NCI-H2227 treated with DMSO at 0.1 percent for 48 hours (cell line): ENCODE measurements around the gene TMPRSS5.
"Not testable (repeated sequence)": the region's sequence is repeated elsewhere in the genome, so short reads cannot be mapped to it uniquely, and the experiment has no call there.

Experiments
- DNase-seq: peaks from one replicate; lab custom pipeline; 2025; lab: John Stamatoyannopoulos, UW

The TMPRSS5 gene

GRCh38 chr11:113697111-113697510, 9.0 kb downstream of the TMPRSS5 start:
- no peak for DNase-seq

GRCh38 chr11:113695207-113695606, 10.9 kb downstream of the TMPRSS5 start:
- no peak for DNase-seq

DNA sequence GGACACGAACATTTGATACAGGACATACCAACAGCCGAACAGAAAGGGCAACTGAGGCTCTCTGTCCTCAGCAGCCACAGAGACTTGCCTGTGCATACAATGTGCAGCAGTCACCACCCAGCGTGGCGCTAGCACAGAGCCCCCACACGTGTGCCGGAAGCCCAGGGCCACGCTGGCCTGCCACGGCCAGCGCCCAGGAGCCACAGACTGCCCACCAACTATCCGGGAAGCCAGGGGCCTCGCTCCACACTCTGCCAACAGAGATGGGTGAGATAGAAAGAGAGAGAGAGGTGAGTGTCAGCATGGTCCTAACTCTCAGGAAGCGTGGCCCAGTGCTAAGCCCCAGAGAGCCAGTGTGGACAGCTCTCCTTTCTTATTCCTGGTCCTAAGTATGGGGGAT, 11.7 kb downstream of the TMPRSS5 start:
- no peak for DNase-seq

DNA sequence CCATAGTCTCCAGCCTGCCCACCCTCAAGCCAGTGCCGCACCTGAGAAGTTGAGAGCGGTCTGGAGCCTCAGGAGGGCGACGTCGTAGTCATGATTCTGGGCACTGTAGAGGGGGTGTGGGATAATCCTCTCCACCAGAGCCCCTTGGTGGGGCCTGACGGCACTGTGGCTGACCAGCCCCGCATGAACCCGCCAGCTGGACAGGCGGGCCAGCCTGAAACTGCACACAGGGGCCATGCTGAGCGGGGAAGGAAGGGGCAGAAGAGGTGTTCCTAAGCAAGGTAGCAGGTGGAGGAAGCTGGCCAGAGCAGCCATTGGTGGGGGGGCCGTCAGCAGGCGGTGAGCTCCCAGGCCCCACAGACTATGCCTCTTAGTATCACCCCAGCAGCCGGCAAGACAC, 13.1 kb downstream of the TMPRSS5 start:
- DNase-seq = no peak

DNA sequence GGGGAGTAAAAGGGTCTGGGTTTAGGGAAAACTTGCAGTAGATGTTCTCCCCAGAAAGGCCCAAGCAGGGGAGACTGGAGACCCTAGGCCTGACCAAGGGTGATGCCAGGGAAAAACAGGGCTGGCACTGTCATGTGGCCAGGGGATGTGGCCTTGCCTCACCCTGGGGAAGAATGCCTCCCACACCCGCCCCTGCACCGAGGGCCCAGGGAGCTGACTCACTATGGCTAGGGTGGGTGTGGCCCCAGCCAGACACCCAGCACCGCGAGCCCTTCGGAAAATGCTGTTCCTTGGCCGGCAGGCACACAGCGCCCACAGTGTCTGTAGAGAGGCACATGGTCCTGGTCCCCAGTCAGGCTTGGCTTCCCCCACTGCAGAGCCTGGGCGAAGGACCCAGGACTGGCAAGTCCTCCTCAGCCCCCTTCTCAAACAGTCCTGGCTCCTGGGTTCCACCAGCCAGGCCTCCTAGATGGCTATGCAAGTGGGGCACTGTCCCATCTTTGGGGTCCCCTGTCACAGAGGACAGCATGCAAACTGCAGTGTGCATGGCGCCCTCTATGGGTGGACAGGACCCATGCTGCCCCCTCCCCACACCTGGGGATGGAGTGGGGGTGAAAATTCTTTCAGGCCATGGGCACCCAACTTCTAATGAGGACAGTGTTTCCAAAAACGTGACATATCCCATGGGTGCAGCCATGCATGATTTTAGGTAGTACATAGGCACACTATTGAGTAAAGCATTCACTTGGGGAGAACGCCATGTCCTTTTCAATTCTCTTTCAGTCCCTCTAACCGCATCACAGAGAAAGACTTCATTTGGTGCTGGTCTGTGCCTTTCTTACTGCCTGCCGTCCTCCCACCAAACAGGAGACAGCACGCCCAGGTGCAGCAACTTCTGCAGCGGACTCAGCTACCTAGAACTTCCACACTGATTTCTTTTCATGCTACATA, 15.2 kb downstream of the TMPRSS5 start:
- no peak for DNase-seq

GRCh38 chr11:113689768-113690618, 16.1 kb downstream of the TMPRSS5 start:
- DNase-seq = no peak

DNA sequence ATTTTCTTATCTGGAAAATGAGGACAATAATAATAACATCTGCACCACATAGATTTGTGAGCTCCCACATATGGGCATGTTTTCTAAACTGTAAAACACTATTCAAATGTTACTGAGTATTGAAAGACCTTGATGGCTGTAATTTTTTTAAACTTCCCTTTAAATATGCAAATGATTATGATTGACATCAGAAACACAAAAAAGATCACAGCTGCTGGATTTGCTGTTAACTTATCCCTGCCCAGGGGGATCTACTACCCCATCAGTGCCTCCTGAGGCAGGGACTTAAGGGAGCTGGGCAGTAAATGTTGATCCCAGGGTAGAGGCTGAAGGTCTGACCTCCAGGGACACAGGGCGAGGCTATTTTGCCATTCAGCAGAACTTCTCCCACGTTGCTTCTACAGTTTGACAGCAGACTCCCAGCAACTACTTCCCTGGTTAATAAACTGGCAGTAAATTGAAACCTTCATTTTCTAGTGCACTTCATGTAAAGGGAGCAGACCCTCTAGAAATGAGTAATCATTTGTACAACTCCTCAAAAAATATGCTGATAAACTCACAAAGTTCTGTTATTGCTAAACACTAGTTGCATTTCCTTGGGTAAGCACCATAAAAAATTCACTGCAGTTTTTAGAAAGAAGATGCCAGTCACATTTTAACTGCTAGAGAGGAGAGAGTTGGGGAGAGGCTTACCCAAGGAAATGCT, 20.3 kb downstream of the TMPRSS5 start:
- no peak for DNase-seq

GRCh38 chr11:113684496-113684895, 21.6 kb downstream of the TMPRSS5 start:
- DNase-seq = no peak

GRCh38 chr11:113683481-113684046, 22.5 kb downstream of the TMPRSS5 start:
- no peak for DNase-seq

- peak; percentile 27 for DNase-seq
Measured at GRCh38 chr11:113681711-113682413, 24.2 kb downstream of the TMPRSS5 start.

- DNase-seq = no peak
Measured at GRCh38 chr11:113681282-113681681, 24.8 kb downstream of the TMPRSS5 start.

DNA sequence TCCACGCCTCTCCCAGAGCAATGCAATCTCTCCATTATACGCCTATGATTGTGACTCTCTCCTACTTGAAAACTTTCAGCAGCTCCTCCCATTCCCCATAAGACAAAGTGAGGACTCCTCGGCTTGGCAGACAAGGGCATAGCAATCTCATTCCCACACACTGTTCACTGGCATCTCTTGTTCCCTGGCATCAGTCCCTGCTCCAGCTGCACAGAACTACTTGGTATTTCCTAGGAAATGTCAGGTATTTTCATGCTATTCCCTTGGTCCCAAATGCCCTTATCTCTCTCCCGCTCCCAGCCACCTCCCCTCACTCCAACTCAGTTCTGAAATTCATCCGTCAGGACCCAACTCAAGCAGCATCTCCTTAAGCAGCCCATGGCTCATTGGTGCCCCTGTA, 28.4 kb downstream of the TMPRSS5 start:
- no peak for DNase-seq

DNA sequence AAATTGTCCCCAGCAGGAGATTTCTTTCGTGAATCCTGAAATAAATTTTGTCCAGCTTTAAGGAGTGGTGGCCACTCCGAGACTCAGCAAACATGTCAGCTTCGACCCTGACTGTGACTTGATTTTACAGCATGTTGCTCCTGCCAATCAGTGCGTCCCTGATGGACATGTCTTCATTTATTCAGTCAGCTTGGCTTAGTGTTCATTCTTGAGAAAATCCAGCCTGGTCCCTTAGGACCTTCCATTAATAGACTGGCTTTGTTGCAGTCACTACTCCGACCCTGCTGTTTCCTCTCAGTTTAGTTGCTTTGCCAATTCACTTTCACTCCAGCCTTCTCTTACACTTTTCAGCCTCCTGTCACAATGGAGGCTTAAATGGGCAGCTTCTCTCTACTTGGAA, 30.5 kb downstream of the TMPRSS5 start:
- DNase-seq = no peak

GRCh38 chr11:113675003-113675561, 31.0 kb downstream of the TMPRSS5 start:
- no peak for DNase-seq

DNA sequence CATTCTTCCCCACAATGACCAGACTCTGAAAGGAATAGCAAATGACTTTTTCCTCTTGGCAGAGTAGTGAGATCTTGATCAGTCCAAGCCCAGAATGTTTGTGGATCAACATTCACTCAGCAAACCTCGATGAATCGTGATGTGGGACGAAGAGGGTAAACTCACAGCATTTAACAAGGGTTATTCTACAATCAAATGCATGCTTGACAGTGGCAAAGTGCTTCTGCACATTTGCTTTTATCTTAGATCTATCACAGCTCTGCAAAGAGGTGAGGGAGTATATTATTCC, 31.8 kb downstream of the TMPRSS5 start:
- DNase-seq = no peak

GRCh38 chr11:113673550-113674396, 32.3 kb downstream of the TMPRSS5 start:
- DNase-seq = no peak

GRCh38 chr11:113671914-113672313, 34.2 kb downstream of the TMPRSS5 start:
- not testable (repeated sequence) for DNase-seq

DNA sequence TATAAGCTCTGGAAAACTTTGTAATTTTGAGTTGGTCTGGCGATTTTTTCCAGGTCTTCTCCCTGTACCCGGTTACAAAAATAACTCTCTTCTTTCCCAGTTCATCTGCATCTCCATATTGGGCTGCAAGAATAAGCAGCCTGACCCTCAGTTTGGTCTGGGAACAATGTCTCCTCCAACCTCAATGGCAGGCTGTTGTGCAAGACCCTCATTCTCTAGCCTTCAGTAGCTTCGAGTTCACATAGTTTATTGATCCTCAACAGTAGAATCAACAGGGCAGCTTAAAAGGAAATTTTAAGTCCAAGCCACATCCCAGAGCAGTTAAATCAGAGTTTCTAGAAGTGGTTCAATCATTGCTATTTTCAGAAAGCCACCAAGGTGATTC, 35.3 kb downstream of the TMPRSS5 start:
- DNase-seq = no peak

DNA sequence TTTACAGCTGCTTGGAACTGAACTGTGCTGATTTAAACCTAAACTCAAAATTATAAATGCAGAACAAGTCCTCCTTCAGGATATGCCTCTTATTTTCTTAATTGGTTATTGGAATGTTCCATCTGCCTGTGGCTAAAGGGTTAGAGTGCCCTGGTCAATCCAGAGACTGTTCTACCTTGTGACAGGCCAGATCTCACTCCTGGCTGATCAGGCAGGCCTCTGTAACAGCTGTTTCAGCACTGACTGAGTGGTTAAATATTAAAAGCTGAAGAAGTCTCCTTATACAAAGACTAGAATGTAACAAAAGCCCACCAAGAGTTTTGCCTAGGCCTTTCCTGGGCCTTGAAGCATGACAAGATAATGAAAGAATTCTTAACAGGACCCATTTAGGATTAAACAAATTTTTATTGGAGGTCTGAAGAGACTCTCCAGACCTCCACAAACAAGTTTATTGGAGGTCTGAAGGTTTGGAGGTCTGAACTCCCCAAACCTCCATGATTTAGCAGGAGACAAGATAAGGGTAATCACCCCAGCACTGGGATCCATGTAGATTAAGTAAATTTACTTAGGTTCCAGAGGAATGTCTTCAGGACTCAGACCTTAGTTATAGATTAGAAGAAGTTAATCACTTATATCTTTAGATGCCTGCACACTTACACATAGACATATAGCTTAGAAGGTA, 35.8 kb downstream of the TMPRSS5 start:
- no peak for DNase-seq

DNA sequence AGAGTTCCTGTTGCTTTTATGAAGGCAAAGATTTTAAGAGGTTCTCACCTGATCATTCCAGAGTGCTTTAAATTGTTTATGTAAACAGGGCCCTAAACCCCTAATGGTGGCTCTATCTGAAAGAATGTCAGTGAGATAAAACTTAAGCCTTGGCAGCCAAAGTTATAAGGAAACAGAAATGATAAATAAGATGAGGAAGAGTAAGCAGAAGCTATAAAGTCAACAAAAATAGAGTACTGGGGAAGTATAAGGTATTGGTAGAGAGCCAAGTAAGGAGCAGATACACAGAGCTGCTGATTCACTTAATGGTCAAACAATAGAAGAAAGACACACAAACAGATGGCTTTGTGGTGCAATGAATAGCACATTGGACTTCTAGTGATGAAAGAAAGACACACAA, 37.9 kb downstream of the TMPRSS5 start:
- DNase-seq = no peak
